Activated naive CD8-positive, alpha-beta T cell treated with anti-CD3 and anti-CD28 coated beads, Interleukin-2, amount 50 U/mL, for 24 hours (primary cell): Measurements from ENCODE around the gene TMEM121.

ENCODE experiments used
- ATAC-seq: fragments of 150-1000 bp; cut with Tn5 transposase; one replicate; pipeline ENCODE4 v1.10.0; 2021
- DNase-seq: peaks from one replicate; pipeline ENCODE4 v3.0.0; 2021
- H3K27ac Mint-ChIP-seq: one replicate; pipeline ENCODE4 v1.8.0; 2021; ENCODE audit warnings: mild to moderate bottlenecking, mixed read lengths
- H3K27me3 Mint-ChIP-seq: one replicate; pipeline ENCODE4 v1.8.0; 2021; ENCODE audit warnings: mixed read lengths
- H3K36me3 Mint-ChIP-seq: one replicate; pipeline ENCODE4 v1.8.0; 2021; ENCODE audit warnings: low read depth, mixed read lengths
- H3K4me1 Mint-ChIP-seq: one replicate; pipeline ENCODE4 v1.8.0; 2021; ENCODE audit warnings: mixed read lengths
- H3K4me3 Mint-ChIP-seq: one replicate; pipeline ENCODE4 v1.8.0; 2021; ENCODE audit warnings: mild to moderate bottlenecking, moderate library complexity, mixed read lengths
- H3K9me3 Mint-ChIP-seq: one replicate; pipeline ENCODE4 v1.8.0; 2021; ENCODE audit warnings: mixed read lengths

TMEM121 gene

GRCh38 chr14:105500036-105500725 is 26.2 kb upstream of the TMEM121 start:
- H3K9me3 Mint-ChIP-seq, result no peaks in the 10 kb centered on the region
- DNase-seq (no peak), ATAC-seq (no peak)
- no peaks in the 10 kb centered on the region for H3K36me3 Mint-ChIP-seq
- H3K4me1 Mint-ChIP-seq, result no peaks in the 10 kb centered on the region
- no peak overlapping the region for H3K27ac Mint-ChIP-seq
- no peak overlapping the region for H3K4me3 Mint-ChIP-seq
- H3K27me3 Mint-ChIP-seq, result peaks cover 5% of the 10 kb centered on the region

GRCh38 chr14:105500726-105501101 is 25.7 kb upstream of the TMEM121 start:
- no peak for DNase-seq
- H3K36me3 Mint-ChIP-seq, result no peaks in the 10 kb centered on the region
- no peak overlapping the region for H3K27ac Mint-ChIP-seq
- H3K27me3 Mint-ChIP-seq, result peaks cover 5% of the 10 kb centered on the region
- H3K4me1 Mint-ChIP-seq, result no peaks in the 10 kb centered on the region
- no peaks in the 10 kb centered on the region for H3K9me3 Mint-ChIP-seq
- no peak overlapping the region for H3K4me3 Mint-ChIP-seq
- ATAC-seq, result no peak

DNA sequence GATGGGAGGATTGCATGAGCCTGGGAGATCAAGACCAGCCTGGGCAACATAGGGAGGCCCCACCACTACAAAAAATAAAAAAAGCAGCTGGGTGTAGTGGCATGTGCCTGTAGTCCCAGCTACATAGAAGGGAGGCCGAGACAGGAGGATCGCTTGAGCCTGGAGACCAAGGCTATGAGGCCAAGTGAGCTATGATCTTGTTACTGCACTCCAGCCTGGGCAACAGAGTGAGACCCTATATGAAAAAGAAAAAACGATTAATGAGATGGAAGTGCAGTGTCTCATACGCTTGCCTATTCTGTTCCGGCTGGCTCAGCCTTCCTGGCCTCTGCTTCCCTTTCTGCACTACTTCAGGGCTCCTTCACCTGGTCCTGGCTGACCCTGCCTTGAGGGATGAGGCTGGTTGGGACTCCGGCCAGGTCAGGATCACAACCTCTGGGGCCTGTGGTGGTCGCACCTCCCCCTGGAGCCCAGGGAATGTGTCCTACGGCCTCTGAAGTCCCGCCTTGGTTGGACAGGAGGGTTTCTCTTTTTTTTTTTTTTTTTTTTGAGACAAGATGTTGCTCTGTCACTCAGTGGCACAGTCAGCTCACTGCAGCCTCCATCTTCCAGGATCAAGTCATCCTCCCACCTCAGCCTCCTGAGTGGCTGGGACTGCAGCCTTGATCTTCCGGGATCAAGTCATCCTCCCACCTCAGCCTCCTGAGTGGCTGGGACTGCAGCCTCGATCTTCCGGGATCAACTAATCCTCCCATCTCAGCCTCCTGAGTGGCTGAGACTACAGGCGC is 24.7 kb upstream of the TMEM121 start:
- no peak overlapping the region for H3K4me3 Mint-ChIP-seq
- peaks cover 5% of the 10 kb centered on the region for H3K27me3 Mint-ChIP-seq
- no peak overlapping the region for H3K27ac Mint-ChIP-seq
- H3K36me3 Mint-ChIP-seq, result no peaks in the 10 kb centered on the region
- no peak for ATAC-seq
- no peaks in the 10 kb centered on the region for H3K4me1 Mint-ChIP-seq
- H3K9me3 Mint-ChIP-seq, result no peaks in the 10 kb centered on the region
- no peak for DNase-seq

GRCh38 chr14:105502446-105503295 is 23.7 kb upstream of the TMEM121 start:
- no peak for ATAC-seq
- Mint-ChIP-seq H3K27me3 (peaks cover 8% of the 10 kb centered on the region), H3K9me3 (no peaks in the 10 kb centered on the region), H3K4me1 (peaks cover 2% of the 10 kb centered on the region), H3K36me3 (no peaks in the 10 kb centered on the region), H3K27ac (no peak overlapping the region), H3K4me3 (no peak overlapping the region)
- no peak for DNase-seq

DNA sequence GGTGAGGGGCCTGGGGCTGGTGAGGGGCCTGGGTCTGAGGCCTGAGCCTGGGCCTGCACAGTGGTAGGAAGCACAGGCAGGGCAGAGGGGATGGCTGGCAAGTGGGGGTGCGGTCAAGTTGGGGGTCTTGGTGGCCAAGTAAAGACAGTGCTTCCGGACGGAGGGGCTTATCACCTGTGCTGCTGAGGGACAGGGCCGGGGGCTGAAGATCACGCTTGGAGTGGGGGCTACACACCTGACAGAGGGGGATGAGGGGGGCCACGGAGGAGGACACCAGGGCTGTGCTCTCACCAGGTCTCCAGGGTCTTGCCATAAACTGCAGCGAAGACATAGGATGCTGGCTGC is 23.1 kb upstream of the TMEM121 start:
- Mint-ChIP-seq H3K9me3 (no peaks in the 10 kb centered on the region), H3K27me3 (peaks cover 12% of the 10 kb centered on the region), H3K27ac (no peak overlapping the region), H3K36me3 (no peaks in the 10 kb centered on the region), H3K4me3 (no peak overlapping the region), H3K4me1 (peaks cover 4% of the 10 kb centered on the region)
- DNase-seq (no peak), ATAC-seq (no peak)

DNA sequence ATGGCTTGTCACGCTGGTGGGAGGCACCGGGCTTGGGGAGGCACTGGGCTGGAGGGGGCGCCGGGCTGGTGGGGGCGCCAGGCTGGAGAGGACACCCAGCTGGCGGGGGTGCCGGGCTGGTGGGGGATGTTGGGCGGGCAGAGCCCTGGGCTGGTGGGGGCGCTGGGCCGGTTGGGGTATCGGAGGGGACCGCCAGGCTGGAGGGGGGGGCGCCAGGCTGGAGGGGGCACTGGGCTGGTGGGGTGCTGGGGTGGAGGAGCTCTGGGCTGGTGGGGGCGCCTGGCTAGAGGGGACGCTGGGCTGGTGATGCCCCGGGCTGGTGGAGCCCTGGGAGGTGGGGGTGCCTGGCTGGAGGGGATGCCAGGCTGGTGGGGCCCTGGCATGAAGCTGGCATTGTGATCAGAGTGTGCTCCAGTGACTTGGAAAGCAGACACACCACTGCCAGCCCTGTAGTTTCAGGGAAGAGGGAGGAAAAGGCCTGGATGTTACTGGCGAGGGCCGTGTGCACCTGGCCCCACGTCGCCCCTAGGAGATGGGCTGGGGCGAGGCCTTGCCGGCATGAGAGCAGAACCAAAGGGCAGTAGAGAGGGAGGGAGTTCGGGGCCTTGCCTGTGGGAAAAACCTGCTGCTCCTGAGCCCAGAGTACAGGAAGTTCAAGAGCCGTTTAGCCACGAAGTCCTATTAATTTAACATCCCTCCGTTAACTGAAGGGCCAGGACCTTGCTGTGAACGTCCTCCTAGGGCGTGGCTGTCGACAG is 22.3 kb upstream of the TMEM121 start:
- Mint-ChIP-seq H3K4me3 (no peak overlapping the region), H3K9me3 (no peaks in the 10 kb centered on the region), H3K27ac (no peak overlapping the region), H3K4me1 (peaks cover 4% of the 10 kb centered on the region), H3K36me3 (no peaks in the 10 kb centered on the region), H3K27me3 (peaks cover 16% of the 10 kb centered on the region)
- no peak for ATAC-seq
- DNase-seq, result no peak

DNA sequence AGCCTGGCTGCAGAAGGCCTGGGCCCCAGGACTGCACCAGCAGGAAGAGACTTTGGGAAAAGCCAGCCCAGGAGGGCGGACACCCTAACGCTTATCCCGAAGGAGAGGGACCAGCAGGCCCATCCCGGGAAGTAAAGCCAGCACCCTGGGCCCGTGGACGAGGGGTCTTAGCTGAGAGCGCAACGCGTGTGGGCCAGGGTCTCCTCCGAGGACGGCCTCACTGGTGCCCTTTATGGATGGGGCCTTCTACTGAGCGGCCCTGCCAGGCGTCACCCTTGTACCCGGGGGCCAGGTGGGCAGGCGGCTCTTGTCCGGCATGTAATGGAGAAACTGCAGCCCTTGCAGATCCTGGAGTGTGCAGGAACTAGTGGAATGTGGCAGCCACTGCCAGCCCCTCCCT is 21.3 kb upstream of the TMEM121 start:
- H3K27ac Mint-ChIP-seq, result no peak overlapping the region
- H3K4me1 Mint-ChIP-seq, result peaks cover 4% of the 10 kb centered on the region

DNA sequence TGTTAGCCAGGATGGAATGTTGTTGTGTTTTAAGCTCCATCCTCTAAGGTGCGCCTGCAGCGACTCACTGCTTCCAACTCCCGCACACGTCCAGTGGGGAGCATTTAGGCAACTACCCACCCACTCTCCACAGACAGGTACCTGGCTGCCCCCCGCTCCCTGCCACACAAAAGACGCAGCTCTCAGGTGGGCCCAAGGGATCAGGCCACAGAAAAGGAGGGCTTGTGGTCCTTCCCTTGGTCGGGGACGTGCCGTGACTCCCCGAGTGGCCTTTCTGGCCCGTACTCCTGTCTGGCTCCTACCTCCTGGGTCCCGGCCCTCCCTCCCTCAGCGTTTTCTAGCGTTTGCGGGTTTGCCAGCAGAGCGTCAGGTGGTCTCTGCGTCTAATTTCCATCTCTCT is 19.1 kb upstream of the TMEM121 start:
- Mint-ChIP-seq H3K4me3 (no peak overlapping the region), H3K9me3 (no peaks in the 10 kb centered on the region), H3K4me1 (peaks cover 4% of the 10 kb centered on the region), H3K27ac (no peak overlapping the region), H3K36me3 (no peaks in the 10 kb centered on the region), H3K27me3 (peaks cover 27% of the 10 kb centered on the region)
- ATAC-seq, result no peak
- DNase-seq, result no peak

More for the DNA sequence above, 21.3 kb upstream of the TMEM121 start:
- ATAC-seq (no peak), DNase-seq (no peak)
- peaks cover 16% of the 10 kb centered on the region for H3K27me3 Mint-ChIP-seq
- no peaks in the 10 kb centered on the region for H3K9me3 Mint-ChIP-seq
- H3K36me3 Mint-ChIP-seq, result no peaks in the 10 kb centered on the region
- H3K4me3 Mint-ChIP-seq, result no peak overlapping the region

- peak overlapping the region; percentile 43 for H3K27ac Mint-ChIP-seq
- no peak overlapping the region for H3K4me3 Mint-ChIP-seq
- no peaks in the 10 kb centered on the region for H3K9me3 Mint-ChIP-seq
- H3K4me1 Mint-ChIP-seq, result peaks cover 4% of the 10 kb centered on the region
- no peak for DNase-seq
- peaks cover 32% of the 10 kb centered on the region for H3K27me3 Mint-ChIP-seq
- ATAC-seq, result no peak
- H3K36me3 Mint-ChIP-seq, result no peaks in the 10 kb centered on the region
Measured at GRCh38 chr14:105508069-105508468, 18.3 kb upstream of the TMEM121 start.

DNA sequence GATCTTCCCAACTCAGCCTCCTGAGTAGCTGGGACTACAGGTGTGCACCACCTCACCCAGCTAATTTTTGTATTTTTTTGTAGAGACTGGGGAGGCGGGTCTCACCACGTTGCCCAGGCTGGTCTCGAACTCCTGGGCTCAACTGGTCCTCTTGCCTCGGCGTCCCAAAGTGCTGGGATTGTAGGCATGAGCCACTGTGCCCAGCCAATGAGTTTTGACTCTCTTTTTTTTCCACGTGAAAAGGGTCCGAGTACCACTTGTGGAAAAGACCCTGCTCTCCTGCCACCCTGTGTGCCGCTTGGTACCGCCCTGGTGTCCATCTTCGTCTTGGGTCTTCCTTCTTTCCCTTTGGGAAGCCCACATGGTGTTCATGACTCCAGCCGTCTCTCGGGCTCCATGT is 17.8 kb upstream of the TMEM121 start:
- no peaks in the 10 kb centered on the region for H3K36me3 Mint-ChIP-seq
- H3K27ac Mint-ChIP-seq, result no peak overlapping the region
- H3K27me3 Mint-ChIP-seq, result peaks cover 32% of the 10 kb centered on the region
- H3K9me3 Mint-ChIP-seq, result no peaks in the 10 kb centered on the region
- H3K4me1 Mint-ChIP-seq, result peaks cover 4% of the 10 kb centered on the region
- H3K4me3 Mint-ChIP-seq, result no peak overlapping the region
- ATAC-seq (no peak), DNase-seq (no peak)

- Mint-ChIP-seq H3K27ac (no peak overlapping the region), H3K27me3 (peaks cover 42% of the 10 kb centered on the region), H3K4me3 (no peak overlapping the region), H3K9me3 (peaks cover 6% of the 10 kb centered on the region), H3K36me3 (no peaks in the 10 kb centered on the region), H3K4me1 (no peaks in the 10 kb centered on the region)
- DNase-seq (no peak), ATAC-seq (no peak)
Measured at GRCh38 chr14:105517096-105517495, 9.3 kb upstream of the TMEM121 start.

- Mint-ChIP-seq H3K27ac (peak overlapping the region; percentile 57), H3K4me1 (no peaks in the 10 kb centered on the region), H3K27me3 (peaks cover 33% of the 10 kb centered on the region), H3K4me3 (no peak overlapping the region), H3K36me3 (no peaks in the 10 kb centered on the region), H3K9me3 (peaks cover 6% of the 10 kb centered on the region)
- no peak for DNase-seq
- no peak for ATAC-seq
Measured at GRCh38 chr14:105519946-105520698, 6.3 kb upstream of the TMEM121 start.

- H3K4me3 Mint-ChIP-seq, result no peak overlapping the region
- no peak overlapping the region for H3K27ac Mint-ChIP-seq
Measured at GRCh38 chr14:105525326-105525725, 1.1 kb upstream of the TMEM121 start.

More at GRCh38 chr14:105525326-105525725, 1.1 kb upstream of the TMEM121 start:
- peaks cover 22% of the 10 kb centered on the region for H3K27me3 Mint-ChIP-seq
- ATAC-seq (no peak), DNase-seq (no peak)
- peaks cover 18% of the 10 kb centered on the region for H3K4me1 Mint-ChIP-seq
- no peaks in the 10 kb centered on the region for H3K9me3 Mint-ChIP-seq
- no peaks in the 10 kb centered on the region for H3K36me3 Mint-ChIP-seq
